ENCODE data around the gene TWIST2. TPM values are rescaled to one million over a fixed set of nuclear protein-coding genes. Genes with fewer than 3 reads are reported as not detected.

TWIST2 gene
- polyA plus RNA-seq, 1 donor from 2014 or later, result not detected

DNA sequence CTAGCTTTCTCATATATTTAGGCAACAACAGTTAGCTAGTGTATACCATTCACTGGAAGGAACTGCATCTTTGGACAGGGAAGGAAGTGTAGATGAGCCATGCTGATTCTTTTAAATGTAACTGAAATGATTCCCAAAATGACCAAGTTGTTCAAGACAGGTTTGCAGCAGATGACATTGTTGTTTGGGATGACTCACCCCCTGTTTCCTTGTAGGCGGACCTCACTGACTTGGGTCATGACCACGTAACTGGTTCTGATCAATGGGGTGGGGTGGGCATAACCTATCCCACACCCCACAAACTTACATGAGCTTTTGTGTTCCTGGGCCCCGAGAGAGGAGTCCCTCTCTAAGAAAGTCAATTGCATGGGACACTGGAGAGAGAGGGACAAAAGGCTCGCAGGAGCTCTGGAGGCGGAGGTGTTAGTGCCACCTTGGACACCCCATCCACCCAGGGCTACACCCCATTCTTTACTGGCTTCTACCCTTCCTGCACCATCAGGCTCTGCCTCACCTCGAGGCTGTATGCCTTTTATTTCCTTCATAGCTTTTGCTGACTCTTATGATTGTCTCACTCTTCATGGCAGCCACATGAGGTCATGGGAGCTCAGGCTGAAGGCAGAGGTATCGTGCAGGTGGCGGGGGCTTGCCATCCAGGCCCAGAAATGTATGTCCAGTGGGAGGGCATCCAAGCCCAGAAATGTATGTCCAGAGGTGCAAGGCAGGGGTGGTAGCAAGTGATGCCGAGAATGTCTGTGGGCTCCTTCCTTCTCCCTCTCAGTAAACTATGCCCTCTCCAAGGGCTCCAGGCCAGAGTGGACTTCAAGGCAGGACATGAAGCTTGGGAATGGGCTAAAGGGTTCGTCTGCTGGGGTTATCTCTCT is 108.0 kb downstream of the TWIST2 start:
- H3K27ac ChIP-seq (ENCODE audit: low read length), result no peak overlapping the region
- H3K79me2 ChIP-seq (replicated peaks; ENCODE audit: insufficient read depth, low read length), result no peaks in the 10 kb centered on the region
- no peaks in the 10 kb centered on the region for H3F3A ChIP-seq (ENCODE audit: insufficient read depth, low read length, poor library complexity, severe bottlenecking)
- H3K36me3 ChIP-seq (ENCODE audit: insufficient read depth, low read length), result no peaks in the 10 kb centered on the region
- H3K9me3 ChIP-seq (ENCODE audit: low read length), result no peaks in the 10 kb centered on the region
- TF ChIP-seq RAD21 (conservative IDR thresholded peaks at IDR 0.05), result no peak
- no peak for TF ChIP-seq POLR2AphosphoS5 (IDR thresholded peaks at IDR 0.05)
- no peak for TF ChIP-seq TAF1 (IDR thresholded peaks at IDR 0.05; ENCODE audit: low read depth)
- TF ChIP-seq EZH2 (IDR thresholded peaks at IDR 0.05; ENCODE audit: borderline replicate concordance, insufficient read depth, low read length, poor library complexity, severe bottlenecking), result no peak
- TF ChIP-seq, protein P1, sequence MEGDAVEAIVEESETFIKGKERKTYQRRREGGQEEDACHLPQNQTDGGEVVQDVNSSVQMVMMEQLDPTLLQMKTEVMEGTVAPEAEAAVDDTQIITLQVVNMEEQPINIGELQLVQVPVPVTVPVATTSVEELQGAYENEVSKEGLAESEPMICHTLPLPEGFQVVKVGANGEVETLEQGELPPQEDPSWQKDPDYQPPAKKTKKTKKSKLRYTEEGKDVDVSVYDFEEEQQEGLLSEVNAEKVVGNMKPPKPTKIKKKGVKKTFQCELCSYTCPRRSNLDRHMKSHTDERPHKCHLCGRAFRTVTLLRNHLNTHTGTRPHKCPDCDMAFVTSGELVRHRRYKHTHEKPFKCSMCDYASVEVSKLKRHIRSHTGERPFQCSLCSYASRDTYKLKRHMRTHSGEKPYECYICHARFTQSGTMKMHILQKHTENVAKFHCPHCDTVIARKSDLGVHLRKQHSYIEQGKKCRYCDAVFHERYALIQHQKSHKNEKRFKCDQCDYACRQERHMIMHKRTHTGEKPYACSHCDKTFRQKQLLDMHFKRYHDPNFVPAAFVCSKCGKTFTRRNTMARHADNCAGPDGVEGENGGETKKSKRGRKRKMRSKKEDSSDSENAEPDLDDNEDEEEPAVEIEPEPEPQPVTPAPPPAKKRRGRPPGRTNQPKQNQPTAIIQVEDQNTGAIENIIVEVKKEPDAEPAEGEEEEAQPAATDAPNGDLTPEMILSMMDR (IDR thresholded peaks at IDR 0.05; ENCODE audit: poor library complexity, severe bottlenecking), result no peak
- no peak for TF ChIP-seq SMC3 (conservative IDR thresholded peaks at IDR 0.05; ENCODE audit: poor library complexity)
- no peak for TF ChIP-seq REST (IDR thresholded peaks at IDR 0.05; ENCODE audit: borderline replicate concordance)
- no peak for TF ChIP-seq MXI1 (conservative IDR thresholded peaks at IDR 0.05; ENCODE audit: poor library complexity, severe bottlenecking)
- TF ChIP-seq EP300 (conservative IDR thresholded peaks at IDR 0.05; ENCODE audit: poor library complexity, severe bottlenecking), result no peak
- no peak overlapping the region for H3K4me2 ChIP-seq (ENCODE audit: low read length)
- no peaks in the 10 kb centered on the region for H3K9me2 ChIP-seq (ENCODE audit: insufficient read depth, low read length)
- no peak overlapping the region for H3K9ac ChIP-seq (ENCODE audit: low read length)
- H3K27me3 ChIP-seq (ENCODE audit: insufficient read depth, low read depth, low read length), result no peaks in the 10 kb centered on the region
- no peaks in the 10 kb centered on the region for H4K20me1 ChIP-seq (ENCODE audit: insufficient read depth)
- no peak overlapping the region for H2AFZ ChIP-seq (ENCODE audit: low read depth, low read length)
- no peak overlapping the region for H3K4me3 ChIP-seq (ENCODE audit: low read length)

GRCh38 chr2:238956676-238957075 is 108.8 kb downstream of the TWIST2 start:
- H3K4me2 ChIP-seq (ENCODE audit: low read length), result no peak overlapping the region
- H3K79me2 ChIP-seq (replicated peaks; ENCODE audit: insufficient read depth, low read length), result no peaks in the 10 kb centered on the region
- no peaks in the 10 kb centered on the region for H3K27me3 ChIP-seq (ENCODE audit: insufficient read depth, low read depth, low read length)
- H3K36me3 ChIP-seq (ENCODE audit: insufficient read depth, low read length), result no peaks in the 10 kb centered on the region
- no peaks in the 10 kb centered on the region for H3K9me2 ChIP-seq (ENCODE audit: insufficient read depth, low read length)
- H4K20me1 ChIP-seq (ENCODE audit: insufficient read depth), result no peaks in the 10 kb centered on the region
- no peak overlapping the region for H3K9ac ChIP-seq (ENCODE audit: low read length)
- no peak overlapping the region for H2AFZ ChIP-seq (ENCODE audit: low read depth, low read length)
- H3K4me3 ChIP-seq (ENCODE audit: low read length), result no peak overlapping the region
- no peaks in the 10 kb centered on the region for H3K9me3 ChIP-seq (ENCODE audit: low read length)
- H3F3A ChIP-seq (ENCODE audit: insufficient read depth, low read length, poor library complexity, severe bottlenecking), result no peaks in the 10 kb centered on the region
- TF ChIP-seq REST (IDR thresholded peaks at IDR 0.05; ENCODE audit: borderline replicate concordance) (no peak), RAD21 (conservative IDR thresholded peaks at IDR 0.05) (no peak), POLR2AphosphoS5 (IDR thresholded peaks at IDR 0.05) (no peak)
- TF ChIP-seq, protein P1 (IDR thresholded peaks at IDR 0.05; ENCODE audit: poor library complexity, severe bottlenecking), result no peak
- H3K27ac ChIP-seq (ENCODE audit: low read length), result no peak overlapping the region

All from neural cell (in vitro differentiated cells).